H54 (cell line): ENCODE data around the gene BICC1.

Experiments used
- DNase-seq: peaks from one replicate; pipeline ENCODE4 v3.0.0; 2011; ENCODE audit warnings: low spot score, mixed read lengths; ENCODE audit not compliant: insufficient read length
- FAIRE-seq: peaks from 3 replicates; lab custom pipeline; 2011; peaks lifted over from hg19 to GRCh38; lab: Jason Lieb, UNC
- POLR2A ChIP-seq: IDR thresholded peaks from 2 replicates; pipeline ENCODE4 v1.6.1; 2011; ENCODE audit warnings: low read depth, mild to moderate bottlenecking, low read length

The BICC1 gene

DNA sequence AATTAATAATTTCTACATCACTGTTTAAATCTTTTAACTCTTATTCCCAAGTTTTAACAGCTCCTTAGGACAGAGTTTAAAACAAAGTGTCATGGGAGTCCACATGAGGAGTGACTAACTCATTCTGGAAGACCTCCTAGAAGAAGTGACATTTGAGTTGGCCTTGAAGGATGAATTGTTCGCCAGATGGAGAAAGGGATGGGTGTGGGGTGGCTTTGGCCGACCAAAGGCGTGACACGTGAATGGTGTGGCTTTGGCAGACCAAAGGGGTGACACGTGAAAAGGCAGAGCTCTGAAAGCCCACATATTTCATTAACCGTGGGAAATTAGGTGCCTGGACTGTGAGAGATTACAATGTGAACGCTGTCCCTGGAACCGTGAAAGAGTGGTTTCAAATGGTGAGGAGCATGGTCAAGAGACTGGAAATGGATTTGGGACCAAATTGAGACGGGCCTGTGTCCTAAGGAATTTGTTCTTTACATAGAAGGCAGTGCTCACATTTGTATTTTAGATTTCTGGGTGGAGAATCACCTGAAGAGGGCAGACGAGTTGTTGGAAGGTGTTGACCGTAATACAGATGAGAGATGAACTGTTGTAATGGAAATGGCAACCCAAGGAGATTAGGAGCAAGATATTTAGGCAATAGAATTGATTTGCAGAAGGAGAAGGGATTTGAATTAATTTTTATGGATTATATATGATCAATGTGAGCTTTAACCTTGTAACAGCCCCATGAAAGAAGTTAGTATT, 228.1 kb downstream of the BICC1 start:
- no peak for TF ChIP-seq POLR2A
- FAIRE-seq = no peak
- DNase-seq = no peak

DNA sequence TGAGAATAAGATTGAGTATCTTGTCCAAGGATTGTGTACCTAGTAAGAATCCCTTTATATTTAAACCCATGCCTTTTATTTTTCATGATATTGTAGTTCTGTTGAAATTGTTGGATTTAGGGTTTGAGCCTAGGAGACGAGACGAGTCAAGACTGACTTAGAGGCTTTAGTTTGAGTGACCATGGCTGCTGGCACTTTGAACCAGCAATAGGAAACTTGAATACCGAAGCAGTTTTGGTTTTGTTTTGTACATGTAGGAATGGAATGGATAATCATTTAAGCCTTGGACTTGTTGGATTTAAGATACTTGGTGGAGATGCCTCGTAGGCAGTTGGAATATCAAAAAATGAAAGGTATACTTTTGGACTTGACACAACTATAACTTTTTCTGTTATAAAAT, 229.0 kb downstream of the BICC1 start:
- TF ChIP-seq POLR2A = no peak
- DNase-seq = no peak
- FAIRE-seq = peak; percentile 15

DNA sequence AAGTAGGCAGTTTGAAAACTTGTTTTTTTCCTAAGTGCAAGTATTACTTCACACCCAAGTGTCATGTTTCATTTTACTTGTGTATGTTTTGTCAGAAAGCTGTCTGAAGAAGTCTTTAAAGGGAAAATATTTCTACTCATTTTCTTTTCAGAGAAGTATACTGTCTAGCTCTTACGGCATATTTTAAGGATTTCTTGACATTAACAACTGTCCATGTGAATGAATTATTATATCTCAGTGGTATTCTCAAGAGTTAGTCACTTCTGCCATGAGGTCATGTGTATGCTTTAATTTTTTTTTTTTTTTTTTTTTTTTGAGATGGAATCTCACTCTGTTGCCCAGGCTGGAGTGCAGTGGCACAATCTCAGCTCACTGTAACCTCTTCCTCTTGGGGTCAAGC, 229.5 kb downstream of the BICC1 start:
- FAIRE-seq (no peak), DNase-seq (no peak)
- no peak for TF ChIP-seq POLR2A

DNA sequence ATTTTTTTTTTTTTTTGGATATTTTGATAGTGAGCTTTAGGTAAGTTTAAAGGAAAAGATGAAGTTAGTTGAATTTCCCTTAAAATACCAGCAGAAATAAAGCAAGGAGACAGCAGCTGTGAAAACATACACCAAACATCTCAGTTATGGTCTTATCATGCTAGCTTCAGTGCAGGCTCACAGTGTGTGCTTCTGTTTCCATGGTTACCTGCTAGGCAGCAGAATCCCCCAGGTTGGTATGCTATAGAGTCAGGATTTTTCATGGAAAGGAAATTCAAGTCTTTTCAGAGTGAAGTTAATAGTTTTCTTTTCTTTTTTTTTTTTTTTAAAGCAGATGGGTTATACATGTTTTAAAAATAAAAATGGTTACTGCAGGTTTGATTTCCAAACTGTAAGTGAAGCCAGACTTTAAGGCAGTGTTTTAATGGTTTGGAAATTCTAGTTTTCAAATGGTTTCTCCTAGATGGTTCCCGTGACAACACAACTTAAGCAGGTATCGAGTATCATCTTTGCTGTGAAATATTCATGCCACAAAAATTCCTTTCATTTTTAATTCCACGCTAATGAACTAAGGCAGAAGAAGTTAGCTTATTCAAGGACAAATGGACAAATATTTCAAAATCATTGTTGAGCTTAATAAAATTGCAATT, 230.9 kb downstream of the BICC1 start:
- FAIRE-seq (peak; percentile 85), DNase-seq (no peak)
- TF ChIP-seq POLR2A = no peak

DNA sequence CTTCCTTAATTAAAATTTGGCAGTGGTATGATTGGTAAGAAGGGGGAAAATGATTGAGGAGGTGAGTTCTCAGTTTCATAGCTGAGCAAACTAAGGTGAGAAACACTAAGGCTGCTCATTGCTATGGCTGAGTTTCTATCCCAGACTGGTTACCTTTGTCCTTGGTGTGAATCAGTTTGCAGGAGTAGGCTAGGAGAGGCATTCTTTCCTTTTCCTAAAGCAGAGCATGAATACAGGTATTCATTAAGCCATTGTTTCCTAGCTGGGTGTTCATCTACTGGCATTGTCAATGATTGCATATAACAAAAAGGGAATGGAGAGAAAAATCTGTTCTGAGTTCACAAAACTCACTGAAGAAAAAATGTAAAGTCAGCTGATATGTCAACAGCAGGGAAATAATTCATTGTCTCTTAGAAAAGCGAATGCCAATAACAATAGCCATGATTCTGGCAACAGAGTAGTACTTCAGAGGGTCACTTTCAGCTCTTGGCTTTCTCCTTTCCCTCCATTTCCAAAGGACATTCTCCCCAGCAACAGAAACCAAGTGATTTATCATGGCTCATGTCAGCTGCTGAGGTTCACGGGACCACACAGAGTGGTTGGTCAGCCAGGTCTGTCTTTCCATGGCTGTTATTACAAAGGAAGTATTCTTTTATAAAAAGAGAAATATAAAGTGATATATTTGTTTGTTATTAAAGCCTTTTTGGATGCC, 234.0 kb downstream of the BICC1 start:
- no peak for TF ChIP-seq POLR2A
- FAIRE-seq = peak; percentile 50
- no peak for DNase-seq

DNA sequence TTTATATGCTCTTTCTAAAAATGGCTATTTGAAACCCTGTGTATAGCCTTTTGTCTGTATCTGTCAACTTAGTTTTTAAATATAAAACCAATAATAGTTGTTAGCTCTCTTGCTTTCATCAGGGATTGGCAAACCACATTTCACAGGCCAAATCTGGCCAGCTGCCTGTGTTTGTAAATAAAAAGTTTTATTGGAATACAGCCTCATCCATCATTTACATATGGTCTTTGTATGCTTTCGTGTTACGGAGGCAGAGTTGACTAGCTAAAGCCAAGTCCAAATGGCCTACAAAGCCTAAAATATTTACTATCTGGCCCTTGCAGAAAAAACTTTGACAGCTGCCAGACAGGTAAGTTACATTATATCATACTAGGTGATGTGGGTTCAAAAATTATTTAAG, 235.0 kb downstream of the BICC1 start:
- no peak for TF ChIP-seq POLR2A
- DNase-seq (no peak), FAIRE-seq (no peak)

DNA sequence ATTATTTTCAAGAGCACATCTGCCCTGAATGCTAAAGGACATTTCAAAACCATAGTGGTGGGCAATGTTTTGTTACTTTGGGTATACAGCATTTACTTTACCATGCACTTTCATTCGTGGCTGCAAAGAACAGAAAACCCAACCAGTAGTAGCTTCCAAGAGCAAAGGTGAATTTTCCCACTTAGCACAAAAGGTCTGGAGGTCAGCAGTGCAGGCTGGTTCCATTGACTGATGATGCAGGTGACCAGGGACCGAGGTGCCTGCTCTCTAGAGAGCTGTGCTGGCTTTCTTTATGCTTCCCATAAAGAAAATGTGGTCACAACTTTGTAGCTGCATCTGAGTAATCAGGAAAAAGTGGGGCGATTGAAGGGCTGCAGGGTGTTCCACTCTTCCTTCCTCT, 240.0 kb downstream of the BICC1 start:
- FAIRE-seq = no peak
- TF ChIP-seq POLR2A = no peak
- no peak for DNase-seq

DNA sequence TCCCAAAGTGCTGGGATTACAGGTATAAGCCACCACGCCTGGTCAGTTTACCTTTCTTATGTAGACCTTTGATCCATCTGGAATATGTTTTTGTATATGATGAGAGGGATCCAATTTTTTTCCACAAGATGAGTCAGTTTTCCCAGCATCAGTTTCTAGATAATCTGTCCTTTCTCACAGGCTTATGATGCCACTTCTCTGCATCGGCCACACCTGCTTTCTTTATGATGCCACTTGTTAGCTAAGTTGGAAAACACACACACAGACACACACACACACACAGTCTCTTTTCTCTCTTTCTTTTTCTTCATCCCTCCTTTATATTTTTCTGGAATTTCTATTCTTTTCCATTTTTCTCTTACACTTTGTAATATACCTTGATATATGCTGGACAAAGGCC, 240.8 kb downstream of the BICC1 start:
- FAIRE-seq (no peak), DNase-seq (no peak)
- TF ChIP-seq POLR2A = no peak

DNA sequence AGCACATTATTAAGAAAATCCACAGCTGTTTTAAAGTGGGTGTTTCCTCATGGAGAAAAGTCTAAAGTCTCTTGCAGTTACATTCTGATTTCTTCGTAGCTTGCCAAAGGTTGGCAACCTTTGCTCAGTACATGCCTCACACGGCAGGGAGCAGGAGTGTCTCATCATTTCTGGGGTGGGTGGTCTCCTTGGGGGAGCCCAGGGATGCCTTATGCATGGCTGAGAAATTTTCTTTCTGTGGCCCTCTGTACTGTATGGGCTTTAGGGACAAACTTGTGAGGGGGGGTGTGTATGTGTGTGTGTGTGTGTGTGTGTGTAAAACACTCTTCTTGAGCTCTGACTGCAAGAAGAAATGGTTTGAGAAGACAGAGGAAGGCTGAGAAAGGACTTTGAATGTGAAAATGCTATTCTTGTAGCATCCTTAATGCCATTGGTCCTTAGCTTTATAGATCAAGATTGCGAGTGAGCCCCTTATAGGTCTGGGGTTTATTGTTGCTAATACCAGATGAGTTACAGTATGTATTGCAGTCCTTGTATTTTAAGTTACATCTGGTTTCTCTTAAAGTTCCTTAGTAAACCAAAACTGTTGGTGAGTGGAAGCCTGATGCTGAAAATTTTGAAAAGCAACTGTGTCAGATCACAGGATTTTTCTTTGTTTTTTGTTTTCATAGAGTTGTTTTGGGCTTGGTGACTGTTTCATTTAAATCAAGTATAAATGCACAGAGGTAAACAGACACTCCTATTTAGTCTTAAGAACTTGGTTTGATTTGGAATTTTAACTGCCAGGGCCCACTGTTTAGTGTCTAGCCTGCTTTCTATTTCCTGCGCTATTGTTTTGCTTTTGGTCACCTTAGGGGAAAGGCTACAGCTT, 242.0 kb downstream of the BICC1 start:
- no peak for TF ChIP-seq POLR2A
- FAIRE-seq (no peak), DNase-seq (no peak)

DNA sequence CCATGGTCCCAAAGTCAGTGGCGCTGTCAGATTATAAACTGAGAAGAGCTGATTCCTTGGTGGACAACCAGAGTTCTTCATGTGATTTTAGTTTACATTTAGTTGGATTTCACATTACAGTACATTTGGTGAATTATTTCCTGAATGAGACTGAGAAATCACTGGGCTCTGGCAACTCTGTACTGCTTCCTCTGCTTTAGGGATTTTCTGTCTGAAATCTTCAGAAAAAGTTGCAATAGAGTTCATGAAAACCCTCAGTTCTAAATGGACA, 242.6 kb downstream of the BICC1 start:
- no peak for FAIRE-seq
- DNase-seq = no peak
- TF ChIP-seq POLR2A = no peak

DNA sequence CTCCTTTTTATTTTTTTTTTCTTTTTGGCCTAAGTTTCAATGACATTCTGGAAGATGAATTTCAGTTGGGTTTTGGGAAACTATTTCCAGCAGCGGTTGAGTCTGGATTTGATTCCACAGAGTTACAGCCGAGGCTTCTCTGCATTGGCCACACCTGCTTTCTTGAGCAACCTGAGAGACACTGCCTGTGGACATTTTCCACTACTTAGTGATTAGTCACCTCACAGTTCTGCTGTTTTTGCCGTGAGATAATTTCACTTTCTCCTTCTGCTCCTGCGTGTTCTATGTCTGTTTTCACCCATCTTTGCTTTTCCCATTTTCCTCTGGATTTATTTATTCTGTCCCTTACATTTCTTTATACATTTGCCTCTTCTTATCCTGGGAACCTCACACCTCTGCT, 243.0 kb downstream of the BICC1 start:
- peak; percentile 30 for DNase-seq
- FAIRE-seq = peak; percentile 97
- no peak for TF ChIP-seq POLR2A

DNA sequence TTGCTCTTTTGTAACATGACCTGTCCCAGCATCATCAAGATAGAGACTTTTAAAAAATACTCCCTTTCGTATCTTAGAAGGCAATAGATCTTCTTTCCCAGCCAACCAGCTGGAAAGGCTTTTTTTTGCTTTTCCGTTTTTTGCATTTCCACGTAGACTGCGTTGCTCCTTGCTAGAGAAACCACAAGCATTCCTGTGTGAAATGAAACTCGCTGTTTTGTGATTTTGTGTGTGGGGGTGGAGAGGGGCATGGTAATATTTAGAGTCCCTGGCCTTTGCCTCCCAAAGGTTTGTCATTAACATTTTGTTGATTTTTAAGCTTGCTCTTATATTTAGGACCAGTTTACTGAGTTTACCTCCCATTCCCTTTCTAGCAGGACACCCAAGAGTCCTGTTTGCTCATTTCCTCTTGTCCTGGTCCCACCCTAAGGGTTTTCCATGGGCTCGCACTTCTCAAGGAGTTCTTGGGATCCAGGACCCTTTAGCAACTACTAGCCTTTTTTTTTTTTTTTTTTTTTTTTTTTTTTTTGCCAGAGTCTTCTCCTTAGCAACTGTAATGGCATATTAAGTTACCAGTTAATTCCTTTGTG, 243.6 kb downstream of the BICC1 start:
- DNase-seq (no peak), FAIRE-seq (no peak)
- no peak for TF ChIP-seq POLR2A

DNA sequence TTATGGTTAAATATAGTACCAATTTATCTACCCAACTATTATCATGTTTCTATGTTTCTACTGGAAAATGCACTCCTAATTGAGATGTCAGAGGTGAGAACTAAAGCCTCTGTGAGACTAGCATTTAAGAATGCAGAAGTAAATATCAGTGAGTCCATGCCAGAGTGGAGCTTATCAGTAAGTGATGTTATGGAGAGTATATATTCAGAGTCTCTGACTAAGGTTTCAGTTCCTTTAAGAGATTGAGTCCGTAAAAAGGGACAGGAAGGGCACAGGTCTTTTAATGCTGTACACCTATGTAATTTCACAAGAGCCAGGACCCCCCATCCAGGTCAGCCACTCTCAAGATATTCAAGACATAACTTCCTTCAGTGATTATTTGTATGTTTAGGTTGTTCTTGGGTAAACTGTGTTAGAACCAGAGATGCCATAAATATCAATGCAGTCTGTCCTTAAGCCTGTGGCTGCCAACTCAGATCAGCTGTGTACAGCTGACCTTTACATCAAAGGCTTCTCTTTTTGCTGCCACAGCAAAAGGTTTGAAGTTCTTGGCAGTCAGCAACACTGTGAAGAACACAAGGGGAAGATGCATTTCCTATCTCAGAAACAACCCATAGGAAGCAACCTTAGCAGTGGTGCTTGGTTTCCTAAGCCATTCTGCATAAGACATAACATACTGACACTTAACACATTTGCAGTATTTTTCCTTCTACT, 244.8 kb downstream of the BICC1 start:
- FAIRE-seq (peak; percentile 93), DNase-seq (no peak)
- no peak for TF ChIP-seq POLR2A
